Panc1 (cell line): ENCODE data around the gene PPIA. TPM values are rescaled to one million over a fixed set of nuclear protein-coding genes. Genes with fewer than 3 reads are reported as not detected.

ENCODE experiments used
- ATAC-seq: fragments of 200-7000 bp; cut with Tn5 transposase; 2 replicates; pipeline ENCODE4 v1.9.1; 2020; ENCODE audit warnings: mild to moderate bottlenecking, moderate library complexity
- BruUV-seq: library from RNA; stranded (reverse); fragments of 400-500 nt; replicated peaks from 2 replicates; lab custom pipeline; 2021; lab: Mats Ljungman, UMichigan
- CTCF ChIA-PET: fragments of 300-600 bp; sonication (Branson Sonifier 250); formaldehyde crosslinking; loops from one replicate; lab custom pipeline; 2022; ENCODE audit warnings: antibody characterized with exemption; lab: Charles Lee
- POLR2A ChIA-PET: fragments of 300-600 bp; sonication (Branson Sonifier 250); formaldehyde crosslinking; loops from one replicate; lab custom pipeline; 2022; ENCODE audit warnings: antibody characterized with exemption; lab: Charles Lee
- DNase-seq: peaks from one replicate; pipeline ENCODE4 v3.0.0-alpha.2; 2010; ENCODE audit warnings: low read depth, low spot score
- H3K27ac ChIP-seq: 2 replicates; pipeline ENCODE4 v1.5.1; 2011; ENCODE audit warnings: mild to moderate bottlenecking, low read length, inconsistent platforms
- H3K27me3 ChIP-seq: fragments of 200-500 bp; sonication (Bioruptor generic); 2 replicates; pipeline ENCODE4 v1.6.0; 2014; ENCODE audit warnings: low read length, inconsistent platforms; ENCODE audit not compliant: control insufficient read depth, insufficient read depth
- H3K36me3 ChIP-seq: fragments of 200-500 bp; sonication (Bioruptor generic); 2 replicates; pipeline ENCODE4 v1.5.1; 2014; ENCODE audit warnings: inconsistent platforms, mild to moderate bottlenecking, low read length, moderate library complexity; ENCODE audit not compliant: control insufficient read depth, insufficient read depth
- H3K4me1 ChIP-seq: 2 replicates; pipeline ENCODE4 v1.5.1; 2011; ENCODE audit warnings: inconsistent platforms, mild to moderate bottlenecking, low read length, moderate library complexity; ENCODE audit not compliant: control insufficient read depth, insufficient read depth
- H3K4me3 ChIP-seq, 2 experiments: 2 replicates each; pipeline ENCODE4 v1.5.1; 2011 to 2012; ENCODE audit warnings: low read depth in 2 of 2, low read length in 2 of 2, mild to moderate bottlenecking in 2 of 2, inconsistent platforms in 1 of 2, moderate library complexity in 1 of 2
- H3K9me3 ChIP-seq: fragments of 200-500 bp; sonication (Bioruptor generic); 2 replicates; pipeline ENCODE4 v1.5.1; 2014; ENCODE audit warnings: low read depth, mild to moderate bottlenecking, inconsistent platforms, low read length, moderate library complexity; ENCODE audit not compliant: control insufficient read depth, insufficient read depth
- CTCF ChIP-seq: fragments of 450-650 bp; IDR thresholded peaks from 2 replicates; pipeline ENCODE4 v1.5.1; 2017; ENCODE audit warnings: mild to moderate bottlenecking
- POLR2AphosphoS5 ChIP-seq: IDR thresholded peaks from 2 replicates; pipeline ENCODE4 v1.6.1; 2012; ENCODE audit warnings: mild to moderate bottlenecking, low read depth, low read length, moderate library complexity
- REST ChIP-seq, 2 experiments: IDR thresholded peaks; 2 replicates each; pipeline ENCODE4 v1.6.1; 2011 to 2012; ENCODE audit warnings: low read depth in 2 of 2, control low read depth in 1 of 2, low read length in 1 of 2, mild to moderate bottlenecking in 1 of 2, moderate library complexity in 1 of 2; ENCODE audit not compliant: insufficient read depth in 1 of 2
- SIN3A ChIP-seq: IDR thresholded peaks from 2 replicates; pipeline ENCODE4 v1.6.1; 2012; ENCODE audit warnings: low read depth, mild to moderate bottlenecking, low read length, moderate library complexity, borderline replicate concordance; ENCODE audit not compliant: insufficient read depth
- TCF7L2 ChIP-seq: IDR thresholded peaks from 2 replicates; pipeline ENCODE4 v1.6.1; 2011; ENCODE audit warnings: mild to moderate bottlenecking, low read depth, low read length, inconsistent platforms
- in situ Hi-C: cut with HindIII; loops from 2 replicates; pipeline ENCODE4 v1.10.0; 2016; ENCODE audit warnings: low sequenced_read_pairs, low pct_unique_long_range_greater_than_20kb
- intact Hi-C: fragments of 100-400 bp; cut with micrococcal nuclease; formaldehyde crosslinking; loops from one replicate; pipeline ENCODE4 v1.10.0; 2022; ENCODE audit not compliant: unreplicated experiment
- total RNA-seq: library from RNA; stranded (reverse); gene quantifications from one replicate; pipeline ENCODE4 v1.2.1, GENCODE V29; 2021; ENCODE audit not compliant: unreplicated experiment

PPIA gene
- total RNA-seq, 1 experiment from 2014 or later: 3,706 TPM

- no peak for TF ChIP-seq REST (IDR thresholded peaks at IDR 0.05; ENCODE audit: insufficient read depth in 1 of 2, low read depth in 2 of 2, low read length in 1 of 2)
- no peak for TF ChIP-seq TCF7L2
- TF ChIP-seq SIN3A: no peak
- TF ChIP-seq POLR2AphosphoS5: no peak
- TF ChIP-seq CTCF: no peak
- ChIA-PET CTCF (no interaction called here), POLR2A (interaction anchor here (0.7 kb wide), 1 partner anchor 11 kb away, joined by 3 read pairs; no protein-coding TSS in a partner anchor)
- H3K4me3 ChIP-seq: no peak overlapping the region
- no peak overlapping the region for H3K27ac ChIP-seq
- H3K9me3 ChIP-seq: no peaks in the 10 kb centered on the region
- in situ Hi-C loops (no loop called here), intact Hi-C loops (no loop called here)
- H3K4me1 ChIP-seq: no peaks in the 10 kb centered on the region
- H3K27me3 ChIP-seq: no peaks in the 10 kb centered on the region
- DNase-seq: no peak
- no peak for ATAC-seq
- peaks cover 17% of the 10 kb centered on the region for H3K36me3 ChIP-seq
- BruUV-seq: no TSS peak
Measured at GRCh38 chr7:44762300-44762699, 34.2 kb upstream of the PPIA start.

- ChIA-PET CTCF (no interaction called here), POLR2A (no interaction called here)
- BruUV-seq: no TSS peak
- peaks cover 6% of the 10 kb centered on the region for H3K4me1 ChIP-seq
- no peak overlapping the region for H3K4me3 ChIP-seq
- DNase-seq (no peak), ATAC-seq (no peak)
- peaks cover 17% of the 10 kb centered on the region for H3K36me3 ChIP-seq
- in situ Hi-C loops: no loop called here
- TF ChIP-seq CTCF (no peak), TCF7L2 (no peak), REST (IDR thresholded peaks at IDR 0.05; ENCODE audit: insufficient read depth in 1 of 2, low read depth in 2 of 2, low read length in 1 of 2) (no peak), SIN3A (no peak), POLR2AphosphoS5 (no peak)
- intact Hi-C loops: no loop called here
- no peaks in the 10 kb centered on the region for H3K9me3 ChIP-seq
- no peak overlapping the region for H3K27ac ChIP-seq
- no peaks in the 10 kb centered on the region for H3K27me3 ChIP-seq
Measured at GRCh38 chr7:44762726-44763522, 33.6 kb upstream of the PPIA start.
